HG03060 (cell line): ENCODE results near the gene TOR1AIP2.

Source experiments
- ATAC-seq: cut with Tn5 transposase; IDR thresholded peaks from one replicate; pipeline ENCODE4 v1.9.1; 2021; ENCODE audit warnings: low read depth, moderate number of reproducible peaks; ENCODE audit not compliant: unreplicated experiment

The TOR1AIP2 gene

GRCh38 chr1:179877586-179878265 lies at the start of gene TOR1AIP2:
TSS of gene TOR1AIP2 (minus strand) at chr1:179877803. CDS start at chr1:179852665, 25,138 bp downstream.
- peak; percentile 44 for ATAC-seq

GRCh38 chr1:179926850-179927205 lies 49.2 kb upstream of the TOR1AIP2 start:
- ATAC-seq = no peak

GRCh38 chr1:179925922-179926849 lies 48.6 kb upstream of the TOR1AIP2 start:
- no peak for ATAC-seq

GRCh38 chr1:179925302-179925701 lies 47.7 kb upstream of the TOR1AIP2 start:
- no peak for ATAC-seq

GRCh38 chr1:179924268-179924667 lies 46.7 kb upstream of the TOR1AIP2 start:
- no peak for ATAC-seq

- no peak for ATAC-seq
These were observed 45.4 kb upstream of the TOR1AIP2 start for GRCh38 chr1:179923029-179923428.

- ATAC-seq = no peak
These were observed 44.6 kb upstream of the TOR1AIP2 start for GRCh38 chr1:179921981-179922872.

- ATAC-seq = no peak
These were observed 43.9 kb upstream of the TOR1AIP2 start for GRCh38 chr1:179921472-179921871.

GRCh38 chr1:179917601-179918429 lies 40.2 kb upstream of the TOR1AIP2 start:
- ATAC-seq = no peak

- ATAC-seq = no peak
These were observed 34.2 kb upstream of the TOR1AIP2 start for GRCh38 chr1:179911812-179912211.

- no peak for ATAC-seq
These were observed 33.3 kb upstream of the TOR1AIP2 start for GRCh38 chr1:179910934-179911333.

GRCh38 chr1:179889589-179889988 lies 12.0 kb upstream of the TOR1AIP2 start:
- no peak for ATAC-seq

- ATAC-seq = no peak
These were observed 10.5 kb upstream of the TOR1AIP2 start for GRCh38 chr1:179888071-179888470.

- no peak for ATAC-seq
These were observed 6.1 kb upstream of the TOR1AIP2 start for GRCh38 chr1:179883745-179884138.

- ATAC-seq = no peak
These were observed 5.6 kb upstream of the TOR1AIP2 start for GRCh38 chr1:179883040-179883744.

- peak; percentile 70 for ATAC-seq
These were observed 4.8 kb upstream of the TOR1AIP2 start, which contains the start of gene TOR1AIP1 for GRCh38 chr1:179882253-179883039. TSS of gene TOR1AIP1 (plus strand) at chr1:179882285. CDS start at chr1:179882503, 218 bp downstream.

GRCh38 chr1:179881642-179882252 lies 4.1 kb upstream of the TOR1AIP2 start:
- ATAC-seq = no peak

GRCh38 chr1:179879797-179880196 lies 2.2 kb upstream of the TOR1AIP2 start:
- ATAC-seq = no peak
